Coronary artery (tissue), 2 donors: ENCODE measurements around the gene MEGF11.

Experiments
- DNase-seq: peaks from one replicate; pipeline ENCODE4 v3.0.0-alpha.2; 2017; ENCODE audit warnings: low spot score
- H3K27ac ChIP-seq, 2 donors: fragments of 200-600 bp; sonication (generic); one replicate each; pipeline ENCODE4 v1.5.1; 2016 to 2019
- H3K4me3 ChIP-seq: fragments of 200-600 bp; sonication (generic); 2 replicates; pipeline ENCODE4 v1.5.1; 2016; ENCODE audit warnings: mild to moderate bottlenecking, moderate library complexity
- CTCF ChIP-seq: fragments of 200-600 bp; sonication (generic); IDR thresholded peaks from one replicate; pipeline ENCODE4 v1.5.1; 2019; ENCODE audit warnings: antibody characterized with exemption

MEGF11 gene

GRCh38 chr15:66120422-66120821 is 133.1 kb downstream of the MEGF11 start:
- DNase-seq: no peak
- no peak overlapping the region for H3K4me3 ChIP-seq
- TF ChIP-seq CTCF: no peak
- no peak overlapping the region for H3K27ac ChIP-seq

GRCh38 chr15:66117841-66118240 is 135.7 kb downstream of the MEGF11 start:
- TF ChIP-seq CTCF: no peak
- Histone ChIP-seq H3K27ac (no peak overlapping the region), H3K4me3 (no peak overlapping the region)
- DNase-seq: no peak

- no peak for DNase-seq
- no peak overlapping the region for H3K27ac ChIP-seq
Measured at GRCh38 chr15:66115568-66116206, 137.9 kb downstream of the MEGF11 start.

GRCh38 chr15:66114863-66115425 is 138.6 kb downstream of the MEGF11 start:
- Histone ChIP-seq H3K4me3 (no peak overlapping the region), H3K27ac (no peak overlapping the region)
- DNase-seq: no peak
- TF ChIP-seq CTCF: no peak

More at GRCh38 chr15:66115568-66116206, 137.9 kb downstream of the MEGF11 start:
- no peak overlapping the region for H3K4me3 ChIP-seq
- TF ChIP-seq CTCF: no peak

- H3K4me3 ChIP-seq: no peak overlapping the region
- no peak overlapping the region for H3K27ac ChIP-seq
- no peak for TF ChIP-seq CTCF
- DNase-seq: no peak
Measured at GRCh38 chr15:66112388-66112787, 141.2 kb downstream of the MEGF11 start.

- Histone ChIP-seq H3K27ac (no peak overlapping the region), H3K4me3 (no peak overlapping the region)
- no peak for DNase-seq
- TF ChIP-seq CTCF: no peak
Measured at GRCh38 chr15:66111363-66111762, 142.2 kb downstream of the MEGF11 start.

GRCh38 chr15:66110864-66111263 is 142.7 kb downstream of the MEGF11 start:
- H3K27ac ChIP-seq: no peak overlapping the region
- no peak overlapping the region for H3K4me3 ChIP-seq
- no peak for TF ChIP-seq CTCF
- no peak for DNase-seq
